GM18502 (cell line): ENCODE measurements around the gene MAPK1IP1L.

Experiments
- ATAC-seq: cut with Tn5 transposase; IDR thresholded peaks from one replicate; pipeline ENCODE4 v1.9.1; 2021; ENCODE audit warnings: mild to moderate bottlenecking; ENCODE audit not compliant: unreplicated experiment, poor library complexity

MAPK1IP1L gene

DNA sequence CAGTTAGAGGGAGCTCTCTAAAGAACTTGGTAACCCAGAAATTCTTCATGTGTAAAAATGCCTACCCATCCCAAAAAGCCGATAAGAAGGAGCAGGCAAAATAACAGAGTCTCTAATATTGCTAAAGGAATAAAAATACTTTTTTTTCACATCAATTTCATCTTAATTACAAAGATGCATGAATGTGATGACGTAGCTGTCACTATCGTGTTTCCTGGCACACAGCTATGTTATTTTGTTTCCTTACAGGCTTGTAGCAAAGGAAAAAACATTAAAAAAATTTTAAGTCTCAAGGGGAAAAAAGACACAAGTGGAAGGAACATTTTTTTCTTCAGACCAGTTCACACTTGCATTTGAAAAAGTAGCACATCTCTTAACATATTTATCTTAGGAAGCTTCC is 67.3 kb downstream of the MAPK1IP1L start:
- no peak for ATAC-seq
